PC-9 (cell line): ENCODE data around the gene RNU7-1. TPM values are rescaled to one million over a fixed set of nuclear protein-coding genes. Genes with fewer than 3 reads are reported as not detected.

Experiments used
- BruUV-seq: library from RNA; stranded (reverse); fragments of 400-500 nt; replicated peaks from 2 replicates; lab custom pipeline; 2021; lab: Mats Ljungman, UMichigan
- CTCF ChIA-PET: fragments of 300-600 bp; sonication (Branson Sonifier 250); formaldehyde crosslinking; loops from one replicate; lab custom pipeline; 2022; ENCODE audit warnings: antibody characterized with exemption; lab: Charles Lee
- POLR2A ChIA-PET: fragments of 300-600 bp; sonication (Branson Sonifier 250); formaldehyde crosslinking; loops from one replicate; lab custom pipeline; 2022; ENCODE audit warnings: antibody characterized with exemption; ENCODE audit not compliant: unreplicated experiment; lab: Charles Lee
- DNase-seq, 2 experiments: peaks; one replicate each; pipeline versions ENCODE4 v3.0.0 to v3.0.0-alpha.2; 2015 to 2022; ENCODE audit warnings: mixed read lengths in 1 of 2
- H2AFZ ChIP-seq: fragments of 200-600 bp; sonication (generic); 2 replicates; pipeline ENCODE4 v1.8.1; 2017; ENCODE audit warnings: antibody characterized with exemption
- H3F3A ChIP-seq: fragments of 200-600 bp; sonication (generic); 2 replicates; pipeline ENCODE4 v1.8.1; 2017; ENCODE audit warnings: antibody characterized with exemption, mild to moderate bottlenecking, low read depth; ENCODE audit not compliant: insufficient read depth
- H3K27ac ChIP-seq: fragments of 200-600 bp; sonication (generic); 2 replicates; pipeline ENCODE4 v1.6.1; 2016; ENCODE audit warnings: mixed run types
- H3K27me3 ChIP-seq: fragments of 200-600 bp; sonication (generic); 2 replicates; pipeline ENCODE4 v1.6.1; 2016; ENCODE audit warnings: low read depth, mixed run types; ENCODE audit not compliant: insufficient read depth
- H3K36me3 ChIP-seq: fragments of 200-600 bp; sonication (generic); 2 replicates; pipeline ENCODE4 v1.6.1; 2016; ENCODE audit warnings: low read depth, mixed run types
- H3K4me1 ChIP-seq: fragments of 200-600 bp; sonication (generic); replicated peaks from 2 replicates; pipeline ENCODE4 v1.6.1; 2016; ENCODE audit warnings: mixed run types; ENCODE audit not compliant: insufficient read depth
- H3K4me2 ChIP-seq: fragments of 200-600 bp; sonication (generic); 2 replicates; pipeline ENCODE4 v1.6.1; 2017; ENCODE audit warnings: mixed run types
- H3K4me3 ChIP-seq: fragments of 200-600 bp; sonication (generic); 2 replicates; pipeline ENCODE4 v1.6.1; 2016; ENCODE audit warnings: mixed run types
- H3K79me2 ChIP-seq: fragments of 200-600 bp; sonication (generic); 2 replicates; pipeline ENCODE4 v1.6.1; 2017; ENCODE audit warnings: low read depth, mixed run types
- H3K9me2 ChIP-seq: fragments of 200-600 bp; sonication (generic); 2 replicates; pipeline ENCODE4 v1.8.1; 2017; ENCODE audit warnings: mild to moderate bottlenecking; ENCODE audit not compliant: insufficient read depth
- H3K9me3 ChIP-seq: fragments of 200-600 bp; sonication (generic); 2 replicates; pipeline ENCODE4 v1.8.1; 2016; ENCODE audit warnings: low read depth; ENCODE audit not compliant: insufficient read depth
- H4K20me1 ChIP-seq: fragments of 200-600 bp; sonication (generic); 2 replicates; pipeline ENCODE4 v1.8.1; 2017; ENCODE audit not compliant: insufficient read depth
- CTCF ChIP-seq: fragments of 200-600 bp; sonication (generic); conservative IDR thresholded peaks from 2 replicates; pipeline ENCODE4 v1.6.1; 2017; ENCODE audit warnings: mixed run types, antibody characterized with exemption, mild to moderate bottlenecking, moderate library complexity
- EZH2 ChIP-seq: fragments of 200-600 bp; sonication (generic); IDR thresholded peaks from 2 replicates; pipeline ENCODE4 v1.8.0; 2017; ENCODE audit warnings: antibody characterized with exemption, low read depth
- intact Hi-C: fragments of 100-400 bp; cut with micrococcal nuclease; formaldehyde crosslinking; loops from one replicate; pipeline ENCODE4 v1.10.0; 2022; ENCODE audit not compliant: unreplicated experiment
- total RNA-seq: library from RNA; stranded (reverse); gene quantifications from 2 replicates; pipeline ENCODE4 v1.2.3, GENCODE V29; 2021

RNU7-1 gene
- total RNA-seq, 1 experiment from 2014 or later: not detected

GRCh38 chr12:6974180-6974579 is 30.6 kb downstream of the RNU7-1 start:
- peaks cover 40% of the 10 kb centered on the region for H3K79me2 ChIP-seq
- no peaks in the 10 kb centered on the region for H3K9me3 ChIP-seq
- no peak overlapping the region for H3K4me3 ChIP-seq
- CTCF ChIA-PET: no interaction called here
- peaks cover 5% of the 10 kb centered on the region; the same call in 1 of the 2 replicates for H4K20me1 ChIP-seq
- intact Hi-C loops: no loop called here
- H2AFZ ChIP-seq: no peak overlapping the region
- POLR2A ChIA-PET: interaction anchor here (0.7 to 1.2 kb wide), 2 partner anchors 28 to 185 kb away, joined by 3 to 4 read pairs; partner anchors contain the start of gene CD4
- no peak overlapping the region for H3K4me2 ChIP-seq
- H3K27me3 ChIP-seq: no peaks in the 10 kb centered on the region
- no peaks in the 10 kb centered on the region for H3K9me2 ChIP-seq
- peaks cover 64% of the 10 kb centered on the region for H3F3A ChIP-seq
- BruUV-seq: no TSS peak
- H3K36me3 ChIP-seq: peaks cover 50% of the 10 kb centered on the region
- DNase-seq: no peak
- H3K27ac ChIP-seq: no peak overlapping the region
- TF ChIP-seq EZH2 (no peak), CTCF (no peak)
- peaks cover 25% of the 10 kb centered on the region for H3K4me1 ChIP-seq

GRCh38 chr12:6975297-6976032 is 31.8 kb downstream of the RNU7-1 start:
- Histone ChIP-seq H3K4me1 (peaks cover 24% of the 10 kb centered on the region), H3K9me2 (no peaks in the 10 kb centered on the region)
- intact Hi-C loops: no loop called here

GRCh38 chr12:6977653-6978052 is 34.0 kb downstream of the RNU7-1 start:
- peaks cover 78% of the 10 kb centered on the region for H3F3A ChIP-seq
- ChIA-PET POLR2A (interaction anchor here (0.7 kb wide), 1 partner anchor 131 kb away, joined by 3 read pairs; no protein-coding TSS in a partner anchor), CTCF (interaction anchor here (0.6 kb wide), 4 partner anchors 62 to 660 kb away, joined by 3 to 12 read pairs (median 10); no protein-coding TSS in a partner anchor)
- intact Hi-C loops: no loop called here
- peaks cover 3% of the 10 kb centered on the region; the same call in 1 of the 2 replicates for H4K20me1 ChIP-seq
- no peak overlapping the region for H3K4me2 ChIP-seq
- H3K36me3 ChIP-seq: peaks cover 42% of the 10 kb centered on the region
- H3K27ac ChIP-seq: no peak overlapping the region
- H3K79me2 ChIP-seq: peaks cover 9% of the 10 kb centered on the region
- no peaks in the 10 kb centered on the region for H3K9me3 ChIP-seq
- no peak overlapping the region for H2AFZ ChIP-seq
- no TSS peak for BruUV-seq
- no peak overlapping the region for H3K4me3 ChIP-seq
- peaks cover 14% of the 10 kb centered on the region for H3K4me1 ChIP-seq
- H3K9me2 ChIP-seq: no peaks in the 10 kb centered on the region
- TF ChIP-seq CTCF (no peak), EZH2 (no peak)
- no peaks in the 10 kb centered on the region for H3K27me3 ChIP-seq
- DNase-seq: no peak

More at GRCh38 chr12:6975297-6976032, 31.8 kb downstream of the RNU7-1 start:
- ChIA-PET CTCF (interaction anchor here (0.8 kb wide), 1 partner anchor 50 kb away, joined by 3 read pairs; no protein-coding TSS in a partner anchor), POLR2A (interaction anchor here (1.2 kb wide), 1 partner anchor 30 kb away, joined by 4 read pairs; no protein-coding TSS in a partner anchor)
- BruUV-seq: no TSS peak
- Histone ChIP-seq H3K36me3 (peaks cover 48% of the 10 kb centered on the region), H4K20me1 (peaks cover 3% of the 10 kb centered on the region; the same call in 1 of the 2 replicates), H3K4me2 (no peak overlapping the region), H3K27ac (0 out of 2 replicates have a peak overlapping the region, but pooled peaks have one; percentile 1), H3K9me3 (no peaks in the 10 kb centered on the region), H3F3A (peaks cover 72% of the 10 kb centered on the region), H3K79me2 (peaks cover 28% of the 10 kb centered on the region), H3K4me3 (no peak overlapping the region), H3K27me3 (no peaks in the 10 kb centered on the region), H2AFZ (no peak overlapping the region)
- no peak for DNase-seq
- TF ChIP-seq CTCF: no peak
- no peak for TF ChIP-seq EZH2
